ENCODE results near the gene CDKL1.
A peak's percentile ranks its signal among the peaks of the same experiment; 100 is the strongest.
"Not testable (repeated sequence)": the region's sequence is repeated elsewhere in the genome, so short reads cannot be mapped to it uniquely, and the experiment has no call there.

CDKL1 gene

DNA sequence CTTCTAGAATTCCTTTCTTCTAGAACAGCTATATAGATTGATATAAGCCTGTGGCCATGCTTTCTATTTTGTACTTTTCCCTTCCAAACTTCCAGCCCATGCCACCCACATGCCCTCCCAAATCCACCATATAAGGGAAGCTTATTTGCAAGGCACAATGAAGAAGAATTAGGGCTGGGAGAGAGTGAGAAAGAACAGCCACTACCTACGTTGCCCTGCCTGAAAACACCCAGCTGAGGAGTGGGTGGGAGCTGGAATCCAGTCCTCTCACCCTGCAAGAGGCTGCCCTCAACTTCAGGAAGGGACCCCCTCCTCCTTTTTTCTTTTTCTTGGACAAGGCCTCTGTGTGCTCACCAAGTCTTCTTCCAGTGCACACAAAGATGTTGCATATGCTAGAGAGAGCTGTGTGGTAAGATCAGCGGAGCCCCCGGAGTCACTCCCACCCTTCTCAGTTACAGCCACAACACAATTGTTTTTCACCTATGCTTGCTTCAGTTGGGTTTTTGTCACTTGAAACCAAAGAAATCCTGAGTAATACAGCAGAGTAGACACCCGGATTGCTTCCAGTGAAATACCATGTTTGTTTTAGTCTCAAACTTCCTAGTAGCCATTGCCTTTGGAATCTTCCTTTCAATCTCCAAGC is 38.8 kb downstream of the CDKL1 start:
- no peak for DNase-seq (ENCODE audit: low read depth, low spot score)

- DNase-seq (ENCODE audit: low read depth, low spot score), result no peak
Observed at GRCh38 chr14:50357124-50357523, 39.6 kb downstream of the CDKL1 start.

DNA sequence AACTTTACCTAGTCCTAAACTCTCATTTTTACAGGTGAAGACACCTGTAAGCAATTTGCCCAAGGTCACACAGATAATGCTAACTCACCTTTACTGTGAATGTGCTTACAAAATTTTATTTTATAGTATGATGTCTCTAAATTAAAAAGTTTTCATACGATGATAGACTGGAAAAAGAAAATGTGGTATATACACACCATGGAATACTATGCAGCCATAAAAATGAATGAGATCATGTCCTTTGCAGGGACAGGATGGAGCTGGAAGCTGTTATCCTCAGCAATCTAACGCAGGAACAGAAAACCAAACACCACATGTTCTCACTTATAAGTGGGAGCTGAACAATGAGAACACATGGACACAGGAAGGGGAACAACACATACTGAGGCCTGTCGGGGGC is 40.4 kb downstream of the CDKL1 start:
- not testable (repeated sequence) for DNase-seq (ENCODE audit: low read depth, low spot score)

- DNase-seq (ENCODE audit: low read depth, low spot score), result no peak
Observed at GRCh38 chr14:50355692-50356091, 41.0 kb downstream of the CDKL1 start.

- DNase-seq (ENCODE audit: low read depth, low spot score), result no peak
Observed at GRCh38 chr14:50354527-50354926, 42.2 kb downstream of the CDKL1 start.

DNA sequence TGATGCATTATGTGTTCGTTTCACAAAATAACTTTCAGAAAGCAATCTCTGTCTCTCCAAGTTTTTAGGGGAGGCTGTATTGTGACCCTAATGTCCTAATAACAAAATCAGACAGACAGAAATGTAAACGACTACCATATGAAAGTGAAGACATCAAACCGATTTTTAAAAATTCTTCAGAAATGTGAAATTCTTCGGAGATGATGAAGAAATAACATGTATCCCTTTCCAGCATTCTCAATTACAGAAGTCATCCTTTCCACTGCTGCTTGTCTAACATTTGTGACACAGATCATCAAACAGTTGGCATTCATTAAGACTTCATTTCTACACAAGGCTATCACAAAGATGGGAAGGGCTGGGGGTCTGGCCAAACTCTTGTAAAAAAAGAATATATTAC is 43.6 kb downstream of the CDKL1 start:
- DNase-seq (ENCODE audit: low read depth, low spot score), result no peak

DNA sequence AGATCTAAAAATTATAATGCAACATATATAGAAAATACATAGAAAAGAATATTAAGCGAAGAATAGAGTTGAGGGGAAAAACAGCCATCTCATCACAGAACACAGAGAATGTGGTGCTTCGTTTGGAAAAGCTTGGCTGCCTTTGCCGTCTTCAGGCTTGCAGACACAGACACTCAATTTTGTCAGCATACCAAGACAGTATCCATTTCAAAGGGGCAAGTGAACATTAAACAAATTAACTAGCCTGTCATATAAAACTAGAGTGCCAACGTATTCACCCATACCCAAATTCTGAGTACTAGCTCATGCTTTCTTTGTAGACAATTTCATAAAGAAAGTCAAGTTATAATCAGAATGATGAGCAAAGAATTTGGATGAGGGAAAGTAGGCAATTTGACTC is 44.1 kb downstream of the CDKL1 start:
- DNase-seq (ENCODE audit: low read depth, low spot score), result no peak

GRCh38 chr14:50350975-50351374 is 45.7 kb downstream of the CDKL1 start:
- no peak for DNase-seq (ENCODE audit: low read depth, low spot score)

DNA sequence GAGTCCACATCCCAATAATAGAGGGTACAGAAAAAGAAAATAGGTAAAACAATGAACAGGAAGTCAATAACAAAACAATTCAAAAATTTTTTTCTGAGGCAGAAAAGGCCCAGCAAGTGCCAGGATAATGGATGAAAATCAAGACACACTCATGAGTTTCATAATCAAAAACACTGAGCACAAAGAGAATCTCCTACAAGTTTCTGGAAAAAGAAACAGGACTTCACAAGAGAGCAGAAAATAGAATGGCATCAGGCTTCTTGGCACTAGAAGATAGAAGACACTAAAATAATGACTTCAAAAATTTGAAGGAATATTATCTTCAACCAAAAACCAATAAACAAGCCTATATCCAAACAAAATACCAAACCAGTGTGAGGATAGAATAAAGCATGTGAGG is 47.7 kb downstream of the CDKL1 start:
- DNase-seq (ENCODE audit: low read depth, low spot score), result no peak

DNA sequence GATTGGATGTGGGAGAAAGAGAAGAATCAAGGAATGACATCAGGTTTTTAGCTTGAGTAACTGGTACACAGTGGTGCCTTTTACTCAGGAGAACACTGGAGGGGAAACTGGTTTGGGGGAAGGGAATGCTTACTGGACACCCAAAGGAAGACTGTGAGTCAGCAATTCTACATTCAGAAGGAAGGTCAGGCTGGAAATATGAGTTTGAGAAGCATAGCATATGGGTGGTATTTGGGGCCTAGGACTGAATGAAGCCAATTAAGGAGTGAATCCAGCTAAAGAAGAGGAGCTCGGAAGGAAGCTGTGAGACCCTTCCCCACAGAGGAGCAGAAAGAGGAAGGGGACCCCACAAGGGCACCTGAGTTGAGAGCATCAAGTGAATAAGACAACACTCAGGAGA is 49.2 kb downstream of the CDKL1 start:
- DNase-seq (ENCODE audit: low read depth, low spot score), result no peak

DNA sequence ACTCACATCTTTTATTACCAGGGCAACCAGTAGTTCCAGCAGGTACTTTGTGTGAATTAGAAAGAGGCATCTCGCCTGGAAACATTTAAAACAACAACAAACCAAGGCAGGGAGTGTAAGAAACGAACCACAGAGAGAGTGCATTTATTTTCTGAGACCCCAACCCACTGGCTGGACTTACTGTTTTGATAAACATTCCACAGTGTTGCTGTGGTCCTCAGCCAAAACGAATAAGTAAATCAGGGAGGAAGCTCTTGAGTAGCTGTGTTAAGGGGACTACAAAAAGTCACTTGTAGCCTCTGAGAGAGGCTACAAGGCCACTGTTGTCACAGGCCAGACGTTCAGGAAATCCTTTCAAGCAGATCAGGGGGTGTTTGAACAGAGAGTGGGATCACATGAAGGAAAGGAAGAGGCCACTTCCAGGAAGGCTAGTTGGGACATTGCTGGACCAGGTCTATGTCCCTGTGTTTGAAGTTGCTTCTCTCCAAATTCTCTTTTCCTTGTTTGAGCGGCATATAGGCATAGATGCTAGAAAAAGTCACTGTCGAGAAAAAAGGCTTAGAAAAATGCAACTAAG is 50.7 kb downstream of the CDKL1 start:
- DNase-seq (ENCODE audit: low read depth, low spot score), result no peak

- DNase-seq (ENCODE audit: low read depth, low spot score), result no peak
Observed at GRCh38 chr14:50344876-50345563, 51.7 kb downstream of the CDKL1 start.

GRCh38 chr14:50344116-50344775 is 52.4 kb downstream of the CDKL1 start:
- no peak for DNase-seq (ENCODE audit: low read depth, low spot score)

GRCh38 chr14:50343434-50343833 is 53.2 kb downstream of the CDKL1 start:
- DNase-seq (ENCODE audit: low read depth, low spot score), result no peak

DNA sequence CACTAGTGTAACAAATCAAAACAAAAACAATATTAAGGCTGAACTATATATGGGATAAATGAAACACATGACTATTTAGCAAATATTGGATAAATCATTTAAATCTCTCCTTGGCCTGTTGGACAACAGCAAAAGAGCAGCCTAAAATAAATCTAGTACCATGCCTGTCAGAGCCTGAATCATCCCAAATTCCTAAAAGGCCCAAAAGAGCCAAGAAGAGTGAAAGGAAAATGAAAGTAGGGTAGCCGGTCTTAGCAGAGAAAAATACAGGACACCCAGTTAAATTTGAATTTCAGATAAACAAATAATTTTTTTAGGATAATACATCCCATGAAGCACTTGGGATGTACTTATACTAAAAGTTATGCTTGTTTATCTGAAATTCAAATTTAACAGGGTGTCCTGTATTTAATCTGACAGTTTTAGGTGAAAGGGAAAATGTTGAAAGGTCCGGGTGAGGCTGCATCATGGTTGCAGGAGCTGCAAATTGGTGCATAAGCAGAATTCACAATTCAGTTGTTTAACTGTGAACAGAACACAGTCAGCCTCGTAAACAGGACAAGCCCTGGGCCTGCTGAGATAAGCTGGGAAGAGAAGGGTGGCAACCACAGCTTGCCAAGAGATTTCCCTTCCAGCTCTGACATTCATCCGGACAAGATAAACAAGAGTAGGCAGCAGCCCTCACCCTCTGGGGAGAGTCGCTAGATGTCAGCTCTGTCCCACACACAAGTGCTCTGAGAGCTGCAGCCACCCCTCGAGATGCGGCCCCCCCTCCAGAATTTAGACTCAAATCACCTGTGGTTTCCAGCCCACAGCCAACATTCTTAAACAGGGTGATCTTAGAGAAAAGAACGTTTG is 54.2 kb downstream of the CDKL1 start:
- no peak for DNase-seq (ENCODE audit: low read depth, low spot score)

GRCh38 chr14:50340963-50341362 is 55.7 kb downstream of the CDKL1 start:
- DNase-seq (ENCODE audit: low read depth, low spot score), result no peak

DNA sequence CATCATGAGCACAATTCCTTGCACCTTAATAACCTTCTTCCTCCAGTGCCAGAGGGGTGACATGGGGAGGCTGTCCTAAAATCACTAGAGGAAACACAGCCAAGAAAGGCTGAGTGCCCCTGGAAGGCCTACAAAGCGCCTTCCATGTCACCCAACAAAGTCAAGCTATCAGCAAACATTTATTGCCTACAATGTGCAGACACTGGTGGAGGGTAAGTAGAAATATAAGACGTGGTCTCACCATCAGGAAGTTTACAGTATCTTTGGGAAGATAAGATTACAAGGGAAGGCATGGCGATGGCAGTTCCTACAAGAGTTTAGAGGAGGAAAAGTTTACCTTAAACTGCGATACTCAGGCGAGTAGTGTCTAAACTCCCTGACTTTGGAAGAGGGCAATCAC is 56.6 kb downstream of the CDKL1 start:
- no peak for DNase-seq (ENCODE audit: low read depth, low spot score)

DNA sequence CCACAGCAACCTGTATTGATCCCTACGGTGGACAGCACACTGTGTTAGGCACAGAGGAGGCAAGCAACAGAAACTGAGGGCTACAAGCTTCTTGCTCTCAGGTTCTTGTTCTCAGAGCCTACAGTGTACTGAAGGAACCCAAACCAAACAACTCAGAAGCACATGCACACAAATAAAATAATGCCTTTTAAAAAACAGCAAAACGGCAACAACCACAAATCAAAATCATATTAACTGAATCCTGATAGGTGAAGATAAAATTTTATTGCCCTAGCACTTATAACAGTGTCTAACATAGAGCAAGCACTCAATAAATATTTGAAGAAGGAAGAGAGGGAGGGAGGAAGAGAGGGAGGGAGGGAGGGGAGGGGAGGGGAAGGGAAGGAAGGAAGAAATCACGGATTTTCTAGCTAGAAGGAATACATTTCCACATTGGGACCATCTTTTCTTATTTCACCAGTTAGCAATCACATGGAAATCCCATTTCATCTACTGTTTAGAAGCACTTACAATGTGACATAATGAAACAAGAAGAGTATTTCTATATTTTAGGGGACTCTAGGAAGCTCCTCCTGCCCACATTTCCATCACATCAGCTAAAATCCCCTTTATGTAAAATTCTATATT is 57.4 kb downstream of the CDKL1 start:
- DNase-seq (ENCODE audit: low read depth, low spot score), result no peak

GRCh38 chr14:50338587-50338986 is 58.1 kb downstream of the CDKL1 start:
- no peak for DNase-seq (ENCODE audit: low read depth, low spot score)

DNA sequence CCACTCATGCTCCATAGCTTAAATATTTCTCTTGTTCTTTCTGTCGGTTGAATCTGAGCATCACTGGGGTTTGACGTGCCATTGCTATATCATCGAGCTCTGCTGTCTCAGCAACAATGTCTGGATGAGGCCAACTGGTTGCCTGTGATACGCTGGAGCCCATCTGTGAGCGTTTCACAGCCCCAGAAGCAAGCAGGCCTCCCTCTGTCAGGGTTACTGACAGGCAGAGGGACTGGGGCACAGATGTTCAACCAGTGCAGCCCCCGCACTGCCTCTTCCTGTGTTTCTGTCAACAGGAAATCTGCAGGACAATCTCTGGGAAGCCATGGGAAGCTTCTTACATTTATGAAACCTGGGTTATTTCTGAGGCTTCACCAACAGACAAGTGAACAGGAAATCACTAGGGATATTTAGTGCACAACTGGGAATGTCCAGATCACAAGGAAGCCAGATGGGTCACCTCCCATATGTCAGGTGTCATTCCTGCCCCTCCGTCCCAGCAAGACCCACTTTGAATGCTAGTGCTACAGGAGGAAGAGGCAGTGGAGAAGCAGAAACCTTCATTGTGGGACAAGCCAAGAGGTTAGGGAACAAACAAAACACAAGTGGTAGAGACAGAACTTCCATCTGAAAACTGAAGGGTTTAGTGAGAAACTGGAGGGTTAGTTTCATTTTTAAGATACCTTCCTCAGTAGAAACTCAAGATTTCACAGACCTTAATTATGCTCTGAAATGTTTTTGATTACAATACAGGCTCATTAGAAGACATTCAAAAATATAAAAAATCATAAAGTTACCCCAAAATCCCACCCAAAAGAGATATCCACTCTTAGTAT is 60.5 kb downstream of the CDKL1 start:
- DNase-seq (ENCODE audit: low read depth, low spot score), result peak; percentile 69

Data from brain pericyte (primary cell).